Measurements from ENCODE around the gene TPRN. TPM values are rescaled to one million over a fixed set of nuclear protein-coding genes. Genes with fewer than 3 reads are reported as not detected.
A peak's percentile ranks its signal among the peaks of the same experiment; 100 is the strongest.

TPRN gene, protein sequence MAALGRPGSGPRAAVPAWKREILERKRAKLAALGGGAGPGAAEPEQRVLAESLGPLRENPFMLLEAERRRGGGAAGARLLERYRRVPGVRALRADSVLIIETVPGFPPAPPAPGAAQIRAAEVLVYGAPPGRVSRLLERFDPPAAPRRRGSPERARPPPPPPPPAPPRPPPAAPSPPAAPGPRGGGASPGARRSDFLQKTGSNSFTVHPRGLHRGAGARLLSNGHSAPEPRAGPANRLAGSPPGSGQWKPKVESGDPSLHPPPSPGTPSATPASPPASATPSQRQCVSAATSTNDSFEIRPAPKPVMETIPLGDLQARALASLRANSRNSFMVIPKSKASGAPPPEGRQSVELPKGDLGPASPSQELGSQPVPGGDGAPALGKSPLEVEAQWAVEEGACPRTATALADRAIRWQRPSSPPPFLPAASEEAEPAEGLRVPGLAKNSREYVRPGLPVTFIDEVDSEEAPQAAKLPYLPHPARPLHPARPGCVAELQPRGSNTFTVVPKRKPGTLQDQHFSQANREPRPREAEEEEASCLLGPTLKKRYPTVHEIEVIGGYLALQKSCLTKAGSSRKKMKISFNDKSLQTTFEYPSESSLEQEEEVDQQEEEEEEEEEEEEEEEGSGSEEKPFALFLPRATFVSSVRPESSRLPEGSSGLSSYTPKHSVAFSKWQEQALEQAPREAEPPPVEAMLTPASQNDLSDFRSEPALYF
- total RNA-seq (10 to 100 TPM; 14.1 to 15.1 TPM), polyA plus RNA-seq (0.76 TPM)

DNA sequence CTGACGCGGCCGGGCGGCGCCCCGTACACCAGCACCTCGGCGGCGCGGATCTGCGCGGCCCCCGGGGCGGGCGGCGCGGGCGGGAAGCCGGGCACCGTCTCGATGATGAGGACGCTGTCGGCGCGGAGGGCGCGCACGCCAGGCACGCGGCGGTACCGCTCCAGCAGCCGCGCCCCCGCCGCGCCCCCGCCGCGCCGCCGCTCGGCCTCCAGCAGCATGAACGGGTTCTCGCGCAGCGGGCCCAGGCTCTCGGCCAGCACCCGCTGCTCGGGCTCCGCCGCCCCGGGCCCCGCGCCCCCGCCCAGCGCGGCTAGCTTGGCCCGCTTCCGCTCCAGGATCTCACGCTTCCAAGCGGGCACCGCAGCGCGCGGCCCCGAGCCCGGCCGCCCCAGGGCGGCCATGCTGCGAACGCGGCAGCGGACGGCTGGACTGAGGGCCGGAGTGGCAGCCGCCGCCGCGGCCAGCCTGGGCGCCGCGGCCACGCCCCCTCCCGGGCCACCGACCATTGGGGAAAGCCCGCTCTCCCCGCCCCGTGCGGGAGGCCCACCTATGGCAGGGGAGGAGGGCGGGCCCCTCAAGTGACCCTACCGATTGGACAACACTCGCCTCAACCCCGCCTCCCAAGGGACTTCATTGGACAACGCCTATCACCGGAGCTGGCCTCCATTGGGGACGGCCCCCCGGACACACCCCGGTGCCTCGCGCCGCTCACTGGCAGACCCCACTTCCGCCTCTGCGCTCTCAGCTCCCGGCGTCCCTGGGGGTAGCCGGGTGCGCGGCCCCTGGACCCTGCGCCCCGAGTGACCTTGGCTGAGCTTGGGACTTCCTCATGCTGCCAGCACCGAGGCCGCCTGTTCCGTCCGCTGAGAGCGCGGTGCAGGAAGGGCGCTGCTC, at the start of gene TPRN:
Gene TPRN, minus strand, starts transcription at position 431 of the 894 bp plus-strand sequence. Its CDS starts 30 bp downstream, at position 401.
- Histone ChIP-seq H3K27ac (ENCODE audit: low read depth, low read length) (peak within 1 kb of the TSS; percentile 74), H3K9me3 (ENCODE audit: low read length) (no peaks in the 10 kb centered on the region), H3K27me3 (ENCODE audit: insufficient read depth, low read length, poor library complexity, severe bottlenecking) (no peaks in the 10 kb centered on the region), H3K4me3 (ENCODE audit: low read length) (peak within 1 kb of the TSS; percentile 78), H3K4me1 (ENCODE audit: insufficient read depth, low read length) (peaks cover 30% of the 10 kb centered on the region), H3K36me3 (ENCODE audit: insufficient read depth, low read length) (no peaks in the 10 kb centered on the region)
- peak; percentile 95 to 99 (median 98) for DNase-seq
- ChIA-PET POLR2A (interaction anchor here (0.6 to 2.5 kb wide), 12 partner anchors 12 to 393 kb away, joined by 3 to 20 read pairs (median 4); partner anchors contain the start of genes ANAPC2, MAN1B1, NELFB and RABL6), CTCF (interaction anchor here (0.7 to 2.6 kb wide), 5 partner anchors 11 to 104 kb away, joined by 3 to 13 read pairs (median 4); partner anchors contain the start of genes ANAPC2, CYSRT1, RNF224 and SSNA1)
- Mint-ChIP-seq H3K4me1 (peaks cover 20 to 35% (median 21%) of the 10 kb centered on the region in 3 donors), H3K27ac (peak within 1 kb of the TSS; percentile 66 to 97 (median 78)), H3K27me3 (no peaks in the 10 kb centered on the region), H3K36me3 (peaks cover 0 to 2% (median 0%) of the 10 kb centered on the region in 3 donors), H3K9me3 (no peaks in the 10 kb centered on the region), H3K4me3 (peak within 1 kb of the TSS; percentile 79 to 98 (median 83))

- H3K4me3 ChIP-seq (ENCODE audit: low read length): no peak overlapping the region
- no peaks in the 10 kb centered on the region for H3K4me1 ChIP-seq (ENCODE audit: insufficient read depth, low read length)
- Mint-ChIP-seq H3K4me1 (peaks cover 1 to 13% (median 4%) of the 10 kb centered on the region in 3 donors), H3K27me3 (no peaks in the 10 kb centered on the region), H3K4me3 (no peak overlapping the region), H3K9me3 (no peaks in the 10 kb centered on the region), H3K36me3 (peaks cover 0 to 10% (median 2%) of the 10 kb centered on the region in 3 donors), H3K27ac (no peak overlapping the region)
- POLR2A ChIA-PET: interaction anchor here (0.5 kb wide), 1 partner anchor 19 kb away, joined by 3 read pairs; no protein-coding TSS in a partner anchor
- H3K27me3 ChIP-seq (ENCODE audit: insufficient read depth, low read length, poor library complexity, severe bottlenecking): no peaks in the 10 kb centered on the region
- H3K27ac ChIP-seq (ENCODE audit: low read depth, low read length): no peak overlapping the region
- DNase-seq: no peak
- no peaks in the 10 kb centered on the region for H3K9me3 ChIP-seq (ENCODE audit: low read length)
- CTCF ChIA-PET: interaction anchor here (2.8 kb wide), 1 partner anchor 11 kb away, joined by 11 read pairs; no protein-coding TSS in a partner anchor
- peaks cover 1% of the 10 kb centered on the region for H3K36me3 ChIP-seq (ENCODE audit: insufficient read depth, low read length)
Observed at GRCh38 chr9:137247916-137248175, 47.3 kb upstream of the TPRN start.

GRCh38 chr9:137247135-137247915, 46.8 kb upstream of the TPRN start:
- H3K4me1 Mint-ChIP-seq: peaks cover 7 to 18% (median 9%) of the 10 kb centered on the region in 3 donors
- no peak for DNase-seq
- ChIA-PET POLR2A (no interaction called here), CTCF (interaction anchor here (2.8 kb wide), 1 partner anchor 10 kb away, joined by 11 read pairs; no protein-coding TSS in a partner anchor)
- Histone ChIP-seq H3K4me3 (ENCODE audit: low read length) (no peak overlapping the region), H3K27ac (ENCODE audit: low read depth, low read length) (no peak overlapping the region), H3K4me1 (ENCODE audit: insufficient read depth, low read length) (peaks cover 5% of the 10 kb centered on the region), H3K36me3 (ENCODE audit: insufficient read depth, low read length) (peaks cover 6% of the 10 kb centered on the region), H3K27me3 (ENCODE audit: insufficient read depth, low read length, poor library complexity, severe bottlenecking) (no peaks in the 10 kb centered on the region), H3K9me3 (ENCODE audit: low read length) (no peaks in the 10 kb centered on the region)
- H3K4me3 Mint-ChIP-seq: no peak overlapping the region
- H3K27me3 Mint-ChIP-seq: no peaks in the 10 kb centered on the region
- H3K9me3 Mint-ChIP-seq: no peaks in the 10 kb centered on the region
- H3K27ac Mint-ChIP-seq: no peak overlapping the region
- peaks cover 0 to 15% (median 5%) of the 10 kb centered on the region in 3 donors for H3K36me3 Mint-ChIP-seq

- peaks cover 10% of the 10 kb centered on the region for H3K36me3 ChIP-seq (ENCODE audit: insufficient read depth, low read length)
- H3K27ac ChIP-seq (ENCODE audit: low read depth, low read length): no peak overlapping the region
- peaks cover 10% of the 10 kb centered on the region for H3K4me1 ChIP-seq (ENCODE audit: insufficient read depth, low read length)
- no peaks in the 10 kb centered on the region for H3K9me3 ChIP-seq (ENCODE audit: low read length)
- Mint-ChIP-seq H3K36me3 (peaks cover 0 to 22% (median 5%) of the 10 kb centered on the region in 3 donors), H3K9me3 (no peaks in the 10 kb centered on the region), H3K27ac (peak overlapping the region in 1 of 8 donors; percentile 23), H3K4me3 (peak overlapping the region in 1 of 7 donors; percentile 40), H3K4me1 (peaks cover 12 to 25% (median 13%) of the 10 kb centered on the region in 3 donors), H3K27me3 (peaks cover 0 to 4% of the 10 kb centered on the region in 2 donors)
- ChIA-PET CTCF (interaction anchor here (2.8 kb wide), 1 partner anchor 9 kb away, joined by 11 read pairs; no protein-coding TSS in a partner anchor), POLR2A (no interaction called here)
- H3K27me3 ChIP-seq (ENCODE audit: insufficient read depth, low read length, poor library complexity, severe bottlenecking): no peaks in the 10 kb centered on the region
- H3K4me3 ChIP-seq (ENCODE audit: low read length): no peak overlapping the region
- no peak for DNase-seq
Observed at GRCh38 chr9:137245450-137246421, 45.2 kb upstream of the TPRN start.

DNA sequence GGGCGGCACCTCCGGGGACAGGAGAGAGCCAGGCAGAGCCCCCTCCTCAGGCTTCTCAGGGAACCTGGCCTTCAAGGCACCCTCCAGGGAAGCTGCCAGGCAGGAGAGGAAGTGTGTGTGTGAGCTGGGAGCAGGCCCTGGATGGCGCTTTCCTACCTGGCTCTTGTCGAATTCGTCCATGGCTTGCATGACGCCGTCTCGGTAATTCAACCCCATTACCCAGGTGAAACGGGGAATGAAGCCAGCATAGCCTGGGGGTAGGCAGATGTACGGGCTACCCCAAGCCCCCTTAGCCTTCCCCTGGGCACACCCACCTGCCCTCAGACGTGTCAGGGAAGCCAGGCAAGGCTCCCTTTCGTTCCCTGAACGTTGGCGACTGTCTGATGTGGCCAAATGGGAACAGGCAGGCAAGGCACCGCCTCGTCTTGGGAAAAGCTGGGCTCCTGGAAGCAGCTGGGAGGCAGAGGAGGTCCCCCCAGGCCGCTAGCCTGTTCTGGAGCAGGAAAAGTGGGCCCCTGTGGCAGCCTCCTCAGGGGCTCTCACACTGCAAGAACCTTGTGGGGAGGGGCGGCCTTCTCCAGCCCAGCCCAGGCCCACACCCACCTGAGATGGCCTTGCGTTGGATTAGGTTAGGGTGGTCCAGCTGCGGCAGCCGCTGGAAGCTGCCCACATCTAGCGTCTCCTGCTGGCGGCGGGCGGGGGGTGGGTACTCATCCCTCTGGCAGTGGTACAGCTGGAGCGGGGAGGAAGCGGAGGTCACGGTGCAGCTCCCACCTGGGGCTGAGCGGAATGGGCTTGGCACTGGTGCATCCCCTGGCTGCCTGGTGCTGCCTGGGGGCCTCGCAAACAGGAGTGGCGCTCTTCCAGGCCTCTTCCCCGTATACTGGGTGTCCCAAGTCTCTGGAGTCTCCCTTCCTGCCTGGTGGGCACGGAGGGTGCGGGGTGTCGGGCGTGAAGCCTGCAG, 44.2 kb upstream of the TPRN start:
- H3K27ac ChIP-seq (ENCODE audit: low read depth, low read length): no peak overlapping the region
- H3K4me1 Mint-ChIP-seq: peaks cover 12 to 29% (median 13%) of the 10 kb centered on the region in 3 donors
- no peak overlapping the region for H3K4me3 ChIP-seq (ENCODE audit: low read length)
- peak overlapping the region in 1 of 8 donors; percentile 23 for H3K27ac Mint-ChIP-seq
- no peak for DNase-seq
- H3K4me3 Mint-ChIP-seq: peak overlapping the region in 1 of 7 donors; percentile 40
- H3K27me3 Mint-ChIP-seq: peaks cover 0 to 4% of the 10 kb centered on the region in 2 donors
- POLR2A ChIA-PET: interaction anchor here (0.6 kb wide), 1 partner anchor 122 kb away, joined by 3 read pairs; no protein-coding TSS in a partner anchor
- CTCF ChIA-PET: no interaction called here
- H3K9me3 ChIP-seq (ENCODE audit: low read length): no peaks in the 10 kb centered on the region
- no peaks in the 10 kb centered on the region for H3K27me3 ChIP-seq (ENCODE audit: insufficient read depth, low read length, poor library complexity, severe bottlenecking)
- H3K4me1 ChIP-seq (ENCODE audit: insufficient read depth, low read length): peaks cover 10% of the 10 kb centered on the region
- H3K9me3 Mint-ChIP-seq: no peaks in the 10 kb centered on the region
- H3K36me3 ChIP-seq (ENCODE audit: insufficient read depth, low read length): peaks cover 10% of the 10 kb centered on the region
- peaks cover 0 to 22% (median 5%) of the 10 kb centered on the region in 3 donors for H3K36me3 Mint-ChIP-seq
